Smooth muscle cell (in vitro differentiated cells): ENCODE results near the gene UEVLD. TPM values are rescaled to one million over a fixed set of nuclear protein-coding genes. Genes with fewer than 3 reads are reported as not detected.

ENCODE experiments used
- DNase-seq: peaks from one replicate; lab custom pipeline; 2025; ENCODE audit not compliant: unreplicated experiment; lab: John Stamatoyannopoulos, UW
- H2AFZ ChIP-seq: fragments of 200-600 bp; sonication (generic); 2 replicates; pipeline ENCODE4 v1.6.0; 2016; ENCODE audit warnings: antibody characterized with exemption, low read depth, mild to moderate bottlenecking
- H3F3A ChIP-seq: fragments of 200-600 bp; sonication (generic); 2 replicates; pipeline ENCODE4 v1.6.0; 2017; ENCODE audit warnings: antibody characterized with exemption, low read depth
- H3K27ac ChIP-seq: fragments of 200-600 bp; sonication (generic); 2 replicates; pipeline ENCODE4 v1.5.1; 2016; ENCODE audit warnings: low read depth, mild to moderate bottlenecking
- H3K27me3 ChIP-seq: fragments of 200-600 bp; sonication (generic); 2 replicates; pipeline ENCODE4 v1.6.1; 2016; ENCODE audit warnings: low read depth, mild to moderate bottlenecking
- H3K36me3 ChIP-seq: fragments of 200-600 bp; sonication (generic); 2 replicates; pipeline ENCODE4 v1.5.1; 2016; ENCODE audit warnings: low read depth
- H3K4me1 ChIP-seq: fragments of 200-600 bp; sonication (generic); 2 replicates; pipeline ENCODE4 v1.5.1; 2016; ENCODE audit warnings: low read depth
- H3K4me2 ChIP-seq: fragments of 200-600 bp; sonication (generic); 2 replicates; pipeline ENCODE4 v1.6.0; 2016; ENCODE audit warnings: mild to moderate bottlenecking
- H3K4me3 ChIP-seq: fragments of 200-600 bp; sonication (generic); 2 replicates; pipeline ENCODE4 v1.5.1; 2016; ENCODE audit warnings: mild to moderate bottlenecking
- H3K79me2 ChIP-seq: fragments of 200-600 bp; sonication (generic); 2 replicates; pipeline ENCODE4 v1.6.0; 2016; ENCODE audit warnings: low read depth, mild to moderate bottlenecking
- H3K9ac ChIP-seq: fragments of 200-600 bp; sonication (generic); 2 replicates; pipeline ENCODE4 v1.6.0; 2016; ENCODE audit warnings: low read depth
- H3K9me3 ChIP-seq: fragments of 200-600 bp; sonication (generic); replicated peaks from 2 replicates; pipeline ENCODE4 v1.5.1; 2016; ENCODE audit warnings: low read depth
- H4K20me1 ChIP-seq: fragments of 200-600 bp; sonication (generic); 2 replicates; pipeline ENCODE4 v1.6.0; 2016; ENCODE audit warnings: low read depth
- WGBS: methylation state at CpG from one replicate; pipeline ENCODE4 v1.1.7; 2016; ENCODE audit warnings: low lambda C conversion rate; 5-methylcytosine and 5-hydroxymethylcytosine counted together
- polyA plus RNA-seq: library from polyadenylated mRNA; unstranded; fragments of >200 nt; fragmentation: Nextera tagmentation; extraction: Ambion mirVana; gene quantifications from 2 replicates; pipeline ENCODE4 v1.2.1, GENCODE V29; 2016
- total RNA-seq: library from RNA; depleted of rRNA; stranded (reverse); fragments of >200 nt; gene quantifications from 2 replicates; pipeline ENCODE4 v1.2.3, GENCODE V29; 2014
- TF ChIP-seq, protein P1 (sequence below): fragments of 200-600 bp; sonication (generic); IDR thresholded peaks from 2 replicates; pipeline ENCODE4 v1.5.1; 2017; ENCODE audit warnings: borderline replicate concordance, mild to moderate bottlenecking, antibody characterized with exemption; ENCODE audit not compliant: insufficient read depth, poor library complexity, severe bottlenecking

The UEVLD gene
- total RNA-seq = 30.4 and 32.7 TPM in 2 replicates
- 15.1 and 16.5 TPM in 2 replicates for polyA plus RNA-seq

DNA sequence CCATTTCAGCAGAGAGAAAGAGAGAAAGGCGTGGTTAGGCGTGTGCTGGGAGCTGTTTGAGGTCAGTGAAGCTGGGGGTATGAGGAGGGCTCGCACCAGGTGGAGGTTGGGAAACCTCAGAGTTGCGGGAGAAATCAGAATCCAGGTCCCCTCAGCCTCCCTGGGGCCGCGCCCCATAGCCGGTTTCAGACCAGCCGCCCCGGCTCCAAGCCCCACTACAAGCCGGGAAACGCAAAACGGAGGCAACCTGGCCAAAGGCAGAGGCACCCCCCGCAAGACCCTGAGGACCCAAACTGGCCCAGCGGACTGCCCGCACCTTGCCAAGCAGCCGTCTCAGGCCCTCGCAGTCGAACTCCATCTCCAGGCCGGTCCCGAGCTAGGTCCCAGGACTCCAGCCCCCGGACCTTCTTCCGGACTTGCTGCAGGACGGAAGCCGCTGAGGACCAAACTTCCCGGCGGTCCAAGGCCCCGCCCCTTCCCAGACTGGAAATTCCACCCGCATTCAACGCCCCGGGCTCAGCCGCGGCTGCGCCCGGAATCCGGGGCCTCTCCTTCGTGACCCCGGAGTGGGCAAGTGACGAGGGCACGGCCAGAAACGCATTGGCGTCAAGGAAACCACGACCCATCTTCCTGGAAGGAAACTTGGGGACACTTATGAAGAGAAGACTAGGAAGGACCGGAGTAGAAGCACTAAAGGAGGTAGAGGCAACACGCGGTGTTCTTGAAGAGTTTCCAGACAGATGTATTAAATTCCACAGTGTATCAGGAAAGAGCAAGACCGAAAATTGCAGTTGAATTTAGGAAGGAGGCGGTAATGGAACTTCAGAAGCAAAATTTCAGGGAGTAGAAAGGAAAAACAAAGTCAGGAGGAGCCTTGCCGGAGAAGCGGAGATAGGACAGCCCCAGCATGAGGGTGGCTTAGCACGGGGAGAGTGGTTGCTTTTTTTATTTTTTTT lies at the start of gene UEVLD:
UEVLD (minus strand) TSS at position 438 of the 956 bp plus-strand sequence; CDS start at position 358, 80 bp downstream.
- TF ChIP-seq, protein P1, sequence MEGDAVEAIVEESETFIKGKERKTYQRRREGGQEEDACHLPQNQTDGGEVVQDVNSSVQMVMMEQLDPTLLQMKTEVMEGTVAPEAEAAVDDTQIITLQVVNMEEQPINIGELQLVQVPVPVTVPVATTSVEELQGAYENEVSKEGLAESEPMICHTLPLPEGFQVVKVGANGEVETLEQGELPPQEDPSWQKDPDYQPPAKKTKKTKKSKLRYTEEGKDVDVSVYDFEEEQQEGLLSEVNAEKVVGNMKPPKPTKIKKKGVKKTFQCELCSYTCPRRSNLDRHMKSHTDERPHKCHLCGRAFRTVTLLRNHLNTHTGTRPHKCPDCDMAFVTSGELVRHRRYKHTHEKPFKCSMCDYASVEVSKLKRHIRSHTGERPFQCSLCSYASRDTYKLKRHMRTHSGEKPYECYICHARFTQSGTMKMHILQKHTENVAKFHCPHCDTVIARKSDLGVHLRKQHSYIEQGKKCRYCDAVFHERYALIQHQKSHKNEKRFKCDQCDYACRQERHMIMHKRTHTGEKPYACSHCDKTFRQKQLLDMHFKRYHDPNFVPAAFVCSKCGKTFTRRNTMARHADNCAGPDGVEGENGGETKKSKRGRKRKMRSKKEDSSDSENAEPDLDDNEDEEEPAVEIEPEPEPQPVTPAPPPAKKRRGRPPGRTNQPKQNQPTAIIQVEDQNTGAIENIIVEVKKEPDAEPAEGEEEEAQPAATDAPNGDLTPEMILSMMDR = no peak
- H3K9me3 ChIP-seq = no peaks in the 10 kb centered on the region
- peak; percentile 68 for DNase-seq

DNA sequence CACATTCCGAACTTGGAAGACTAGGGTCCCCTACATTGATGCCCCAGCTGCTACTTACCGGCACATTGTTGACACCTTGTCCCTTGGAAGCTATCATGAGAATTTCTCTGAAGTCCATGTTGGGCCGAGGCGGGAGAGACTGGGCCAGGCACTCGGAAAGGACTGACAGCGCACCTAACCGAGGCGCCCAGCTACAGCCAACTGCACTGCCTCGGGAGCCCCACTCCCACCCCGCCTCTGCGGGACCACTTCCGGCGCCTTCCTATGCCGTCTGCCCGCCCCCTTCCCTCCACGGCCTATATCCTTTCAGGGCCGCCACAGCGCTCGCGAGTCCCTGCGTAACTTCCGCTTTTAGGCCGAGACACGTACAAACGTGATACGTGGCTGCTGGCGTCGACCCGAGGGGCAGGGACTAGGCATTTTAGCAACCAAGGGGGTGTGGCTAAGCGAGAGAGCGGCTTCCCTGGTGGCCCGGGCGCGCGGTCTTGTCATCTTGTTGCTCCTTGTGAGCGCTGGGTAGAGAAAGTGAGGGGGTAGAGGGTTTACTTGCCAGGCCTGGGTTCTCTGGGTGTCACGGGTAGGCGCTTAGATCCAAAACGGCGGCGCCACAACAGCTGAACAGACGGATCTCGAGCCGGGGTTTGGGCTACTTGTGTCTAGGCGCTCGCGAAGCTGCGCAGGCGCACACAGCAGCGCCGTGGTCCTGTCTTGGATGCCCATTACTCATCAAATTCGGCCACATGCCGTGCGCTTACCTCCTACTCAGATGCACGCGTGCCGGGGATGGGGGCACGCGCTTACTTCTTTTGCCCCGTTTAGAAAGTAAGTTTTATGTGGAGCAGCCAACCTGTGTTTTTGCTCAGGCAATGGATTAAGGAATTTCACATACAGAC lies 45.9 kb upstream of the UEVLD start, which contains the start of gene SPTY2D1:
SPTY2D1 (minus strand) TSS at position 203 of the 893 bp plus-strand sequence; CDS start at position 118, 85 bp downstream.
- Histone ChIP-seq H3K4me3 (peak within 1 kb of the TSS; percentile 79), H3K4me1 (peaks cover 15% of the 10 kb centered on the region), H3K9ac (peak within 1 kb of the TSS; percentile 98), H4K20me1 (peaks cover 44% of the 10 kb centered on the region), H2AFZ (peak within 1 kb of the TSS; percentile 94), H3K27ac (peak within 1 kb of the TSS; percentile 99), H3K27me3 (no peaks in the 10 kb centered on the region), H3K9me3 (no peaks in the 10 kb centered on the region), H3F3A (peaks cover 2% of the 10 kb centered on the region), H3K79me2 (peaks cover 47% of the 10 kb centered on the region), H3K36me3 (no peaks in the 10 kb centered on the region), H3K4me2 (peak within 1 kb of the TSS; percentile 93)
- TF ChIP-seq, protein P1 = no peak
- 1% methylated on average over 60 of the region's 60 CpGs for WGBS
- DNase-seq = peak; percentile 98

More for the DNA sequence above, at the start of gene UEVLD:
- peak within 1 kb of the TSS; percentile 84 for H3K27ac ChIP-seq
- H2AFZ ChIP-seq = peak within 1 kb of the TSS; percentile 92
- peaks cover 60% of the 10 kb centered on the region for H3K79me2 ChIP-seq
- H3K4me1 ChIP-seq = peaks cover 22% of the 10 kb centered on the region
- under 1% methylated on average over 42 of the region's 50 CpGs for WGBS
- H3K4me2 ChIP-seq = peak within 1 kb of the TSS; percentile 96
- H3K4me3 ChIP-seq = peak within 1 kb of the TSS; percentile 77
- peak within 1 kb of the TSS; percentile 82 for H3K9ac ChIP-seq
- no peaks in the 10 kb centered on the region for H4K20me1 ChIP-seq
- no peaks in the 10 kb centered on the region for H3F3A ChIP-seq
- no peaks in the 10 kb centered on the region for H3K27me3 ChIP-seq
- H3K36me3 ChIP-seq = no peaks in the 10 kb centered on the region

DNA sequence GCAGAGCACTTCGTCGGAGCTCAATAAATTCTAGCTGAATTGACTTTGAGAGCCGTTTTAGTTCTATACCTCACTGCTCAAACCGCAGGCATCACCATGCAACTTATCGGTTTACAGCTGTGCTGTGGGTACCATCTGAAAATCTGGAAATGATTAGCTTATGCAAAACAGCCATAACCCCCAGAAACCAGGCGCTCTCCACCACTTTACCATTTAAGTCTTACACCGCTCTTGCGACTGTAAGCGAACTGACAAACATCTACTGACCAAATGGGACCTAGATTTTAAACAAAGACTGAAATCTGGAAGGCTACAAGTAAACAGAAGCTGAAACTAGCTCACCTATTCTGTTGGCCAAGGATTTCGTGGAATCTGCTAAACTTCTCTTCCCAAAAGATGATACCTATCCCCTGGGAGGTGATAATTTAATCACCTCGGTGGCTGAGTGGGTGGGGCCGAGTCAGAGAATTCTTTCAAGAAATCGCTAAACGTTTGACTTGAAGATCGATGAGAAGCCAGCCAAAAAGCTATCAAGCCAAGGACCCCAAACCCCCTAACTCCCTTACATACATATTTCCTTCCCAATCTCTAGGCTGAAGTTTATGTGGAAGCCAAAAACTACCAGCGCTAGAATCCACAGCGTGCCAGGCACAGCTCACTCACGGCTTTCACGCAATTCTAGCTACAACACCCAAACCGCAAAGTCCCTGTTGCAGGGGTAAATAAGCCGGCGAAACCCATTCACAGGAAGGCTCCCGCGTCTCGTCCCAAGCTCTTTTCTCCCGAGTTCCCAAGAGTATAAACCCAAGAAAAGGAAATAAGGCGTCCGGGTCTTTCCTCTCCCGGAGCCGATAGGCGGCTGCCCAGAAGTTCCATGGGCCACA lies 45.0 kb upstream of the UEVLD start:
- 13% methylated on average over 31 of the region's 31 CpGs for WGBS
- no peak overlapping the region for H2AFZ ChIP-seq
- DNase-seq = no peak
- H3K36me3 ChIP-seq = no peaks in the 10 kb centered on the region
- peak overlapping the region; percentile 98 for H3K9ac ChIP-seq
- H3F3A ChIP-seq = peaks cover 2% of the 10 kb centered on the region
- H4K20me1 ChIP-seq = peaks cover 53% of the 10 kb centered on the region
- H3K4me1 ChIP-seq = peaks cover 15% of the 10 kb centered on the region
- peak overlapping the region; percentile 93 for H3K4me2 ChIP-seq
- peak overlapping the region; percentile 79 for H3K4me3 ChIP-seq
- TF ChIP-seq, protein P1 = no peak
- no peaks in the 10 kb centered on the region for H3K9me3 ChIP-seq
- no peaks in the 10 kb centered on the region for H3K27me3 ChIP-seq
- H3K27ac ChIP-seq = peak overlapping the region; percentile 99
- H3K79me2 ChIP-seq = peaks cover 56% of the 10 kb centered on the region
